CD4-positive, alpha-beta T cell (primary cell): ENCODE measurements around the gene BACE1-AS. TPM values are rescaled to one million over a fixed set of nuclear protein-coding genes. Genes with fewer than 3 reads are reported as not detected.

Source experiments
- ATAC-seq: fragments of 200-7000 bp; cut with Tn5 transposase; one replicate; pipeline ENCODE4 v1.10.0; 2022; ENCODE audit warnings: mild to moderate bottlenecking; ENCODE audit not compliant: poor library complexity
- CTCF ChIA-PET: fragments of 350-600 bp; sonication (Branson Sonifier 250); formaldehyde crosslinking; loops from one replicate; lab custom pipeline; 2021; ENCODE audit warnings: antibody characterized with exemption, inconsistent platforms; lab: Charles Lee
- POLR2A ChIA-PET: fragments of 350-600 bp; sonication (Branson Sonifier 250); formaldehyde crosslinking; loops from one replicate; lab custom pipeline; 2021; ENCODE audit warnings: antibody characterized with exemption, inconsistent platforms; lab: Charles Lee
- DNase-seq, 14 experiments: peaks; one replicate each; pipeline ENCODE4 v3.0.0-alpha.2; 2013 to 2020; ENCODE audit warnings: mixed read lengths in 2 of 14
- H3K27ac ChIP-seq, 2 donors: one replicate each; pipeline versions ENCODE4 v1.5.1 to v1.7.0; 2013; ENCODE audit warnings: low read length in 2 of 2, low read depth in 1 of 2, mild to moderate bottlenecking in 1 of 2
- H3K27me3 ChIP-seq, 2 experiments: 1 replicate in 1 of 2; 2 replicates in 1 of 2; pipeline versions ENCODE4 v1.6.1 to v1.7.0; 2013; ENCODE audit warnings: low read length in 2 of 2, control low read depth in 1 of 2, mild to moderate bottlenecking in 1 of 2, moderate library complexity in 1 of 2; ENCODE audit not compliant: insufficient read depth in 2 of 2, control insufficient read depth in 1 of 2
- H3K36me3 ChIP-seq: one replicate; pipeline ENCODE4 v1.6.1; 2013; ENCODE audit warnings: low read length, control low read depth; ENCODE audit not compliant: insufficient read depth
- H3K4me1 ChIP-seq: one replicate; pipeline ENCODE4 v1.6.1; 2013; ENCODE audit warnings: low read length, control low read depth; ENCODE audit not compliant: insufficient read depth
- H3K4me3 ChIP-seq: one replicate; pipeline ENCODE4 v1.5.1; 2013; ENCODE audit warnings: mild to moderate bottlenecking, low read length, moderate library complexity
- H3K9me3 ChIP-seq, 2 experiments: 1 replicate in 1 of 2; 2 replicates in 1 of 2; pipeline versions ENCODE4 v1.6.1 to v1.7.0; 2013; ENCODE audit warnings: low read length in 2 of 2, mild to moderate bottlenecking in 2 of 2, control low read depth in 1 of 2, moderate library complexity in 1 of 2; ENCODE audit not compliant: control insufficient read depth in 1 of 2, insufficient read depth in 1 of 2
- H3K27ac Mint-ChIP-seq: one replicate; pipeline ENCODE4 v1.8.0; 2020; ENCODE audit warnings: mixed read lengths
- H3K27me3 Mint-ChIP-seq: one replicate; pipeline ENCODE4 v1.8.0; 2021; ENCODE audit warnings: mixed read lengths
- H3K36me3 Mint-ChIP-seq: one replicate; pipeline ENCODE4 v1.8.0; 2021; ENCODE audit warnings: low read depth, mixed read lengths
- H3K4me1 Mint-ChIP-seq: one replicate; pipeline ENCODE4 v1.8.0; 2021; ENCODE audit warnings: low read depth, mixed read lengths
- H3K4me3 Mint-ChIP-seq: one replicate; pipeline ENCODE4 v1.8.0; 2020; ENCODE audit warnings: mild to moderate bottlenecking, mixed read lengths
- H3K9me3 Mint-ChIP-seq: one replicate; pipeline ENCODE4 v1.8.0; 2020; ENCODE audit warnings: mixed read lengths
- intact Hi-C, 2 experiments: fragments of 100-400 bp; cut with DNase I in 1 of 2; cut with micrococcal nuclease in 1 of 2; formaldehyde crosslinking; loops; one replicate each; pipeline versions ENCODE4 v1.15.1 to v1.9.0; 2023 to 2025; cut with DNase I, micrococcal nuclease
- total RNA-seq, 174 experiments: library from RNA in 2 of 174; stranded (reverse) in 2 of 174; gene quantifications; one replicate each; pipeline ENCODE4 v1.2.3 and lab custom pipeline; 2021 to 2026
- TF ChIP-seq, protein P1 (sequence below): fragments of 200-600 bp; IDR thresholded peaks from one replicate; pipeline ENCODE4 v1.8.0; 2022; ENCODE audit warnings: antibody characterized with exemption, mild to moderate bottlenecking

Gene BACE1-AS
- total RNA-seq, 2 experiments from 2014 or later: 0.99 to 1.2 TPM

DNA sequence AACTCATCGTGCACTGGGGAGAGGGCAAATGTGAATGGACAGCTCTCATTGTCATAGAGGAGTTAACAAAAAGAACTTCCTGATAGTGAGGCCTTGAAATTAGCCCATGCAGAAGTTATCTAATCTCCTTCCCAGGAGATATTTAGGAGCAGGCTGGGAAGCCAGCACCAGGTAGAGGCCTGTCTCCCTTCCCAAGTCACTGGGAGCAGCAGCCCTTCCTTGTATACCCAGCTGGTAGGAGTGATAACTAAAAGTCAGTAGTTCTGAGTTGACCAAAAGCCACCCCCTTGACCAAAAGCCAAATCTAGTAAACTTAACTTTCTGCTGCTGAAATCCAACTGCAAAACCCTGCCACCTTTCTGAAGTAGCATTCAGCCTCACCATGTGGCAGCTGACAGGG, 1.4 kb upstream of the BACE1-AS start:
- no peak for DNase-seq
- intact Hi-C loops: no loop called here
- TF ChIP-seq, protein P1, sequence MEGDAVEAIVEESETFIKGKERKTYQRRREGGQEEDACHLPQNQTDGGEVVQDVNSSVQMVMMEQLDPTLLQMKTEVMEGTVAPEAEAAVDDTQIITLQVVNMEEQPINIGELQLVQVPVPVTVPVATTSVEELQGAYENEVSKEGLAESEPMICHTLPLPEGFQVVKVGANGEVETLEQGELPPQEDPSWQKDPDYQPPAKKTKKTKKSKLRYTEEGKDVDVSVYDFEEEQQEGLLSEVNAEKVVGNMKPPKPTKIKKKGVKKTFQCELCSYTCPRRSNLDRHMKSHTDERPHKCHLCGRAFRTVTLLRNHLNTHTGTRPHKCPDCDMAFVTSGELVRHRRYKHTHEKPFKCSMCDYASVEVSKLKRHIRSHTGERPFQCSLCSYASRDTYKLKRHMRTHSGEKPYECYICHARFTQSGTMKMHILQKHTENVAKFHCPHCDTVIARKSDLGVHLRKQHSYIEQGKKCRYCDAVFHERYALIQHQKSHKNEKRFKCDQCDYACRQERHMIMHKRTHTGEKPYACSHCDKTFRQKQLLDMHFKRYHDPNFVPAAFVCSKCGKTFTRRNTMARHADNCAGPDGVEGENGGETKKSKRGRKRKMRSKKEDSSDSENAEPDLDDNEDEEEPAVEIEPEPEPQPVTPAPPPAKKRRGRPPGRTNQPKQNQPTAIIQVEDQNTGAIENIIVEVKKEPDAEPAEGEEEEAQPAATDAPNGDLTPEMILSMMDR: no peak
- ChIA-PET CTCF (no interaction called here), POLR2A (interaction anchor here (1.2 kb wide), 1 partner anchor 14 kb away, joined by 3 read pairs; no protein-coding TSS in a partner anchor)
- H3K4me1 Mint-ChIP-seq: no peaks in the 10 kb centered on the region
- no peak overlapping the region for H3K4me3 Mint-ChIP-seq
- H3K4me1 ChIP-seq: peaks cover 9% of the 10 kb centered on the region
- peaks cover 28% of the 10 kb centered on the region for H3K36me3 ChIP-seq
- peaks cover 56% of the 10 kb centered on the region for H3K36me3 Mint-ChIP-seq
- ATAC-seq: no peak
- no peak overlapping the region for H3K4me3 ChIP-seq
- no peaks in the 10 kb centered on the region for H3K9me3 ChIP-seq
- no peaks in the 10 kb centered on the region for H3K27me3 ChIP-seq
- H3K9me3 Mint-ChIP-seq: no peaks in the 10 kb centered on the region
- no peak overlapping the region for H3K27ac Mint-ChIP-seq
- no peak overlapping the region for H3K27ac ChIP-seq
- H3K27me3 Mint-ChIP-seq: no peaks in the 10 kb centered on the region

DNA sequence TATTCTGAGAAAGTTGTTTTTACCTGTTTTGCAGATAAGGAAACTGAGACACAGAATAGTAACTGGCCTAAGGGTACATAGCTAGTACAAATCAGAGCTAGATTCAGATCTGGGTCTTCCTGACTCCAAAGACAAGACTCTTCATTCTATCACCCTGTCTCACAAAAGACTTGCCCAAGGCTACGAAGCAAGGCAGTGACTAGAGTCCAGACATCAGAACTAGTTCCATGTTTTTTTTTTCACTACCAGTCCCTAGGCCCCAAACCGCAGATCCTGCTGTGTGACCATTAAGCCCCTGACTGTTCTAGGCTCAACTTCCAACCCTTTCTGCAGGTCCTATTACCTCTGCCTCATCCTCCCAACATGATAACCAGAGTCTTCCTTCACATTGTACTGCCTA, 1.5 kb downstream of the BACE1-AS start:
- Histone ChIP-seq H3K27ac (no peak overlapping the region), H3K36me3 (peaks cover 6% of the 10 kb centered on the region), H3K9me3 (no peaks in the 10 kb centered on the region), H3K4me3 (no peak overlapping the region), H3K4me1 (peaks cover 3% of the 10 kb centered on the region), H3K27me3 (no peaks in the 10 kb centered on the region)
- DNase-seq (no peak), ATAC-seq (no peak)
- TF ChIP-seq, protein P1: no peak
- H3K4me1 Mint-ChIP-seq: no peaks in the 10 kb centered on the region
- H3K36me3 Mint-ChIP-seq: peaks cover 29% of the 10 kb centered on the region
- H3K4me3 Mint-ChIP-seq: no peak overlapping the region
- no peaks in the 10 kb centered on the region for H3K9me3 Mint-ChIP-seq
- POLR2A ChIA-PET: no interaction called here
- CTCF ChIA-PET: no interaction called here
- intact Hi-C loops: no loop called here
- no peaks in the 10 kb centered on the region for H3K27me3 Mint-ChIP-seq
- no peak overlapping the region for H3K27ac Mint-ChIP-seq

DNA sequence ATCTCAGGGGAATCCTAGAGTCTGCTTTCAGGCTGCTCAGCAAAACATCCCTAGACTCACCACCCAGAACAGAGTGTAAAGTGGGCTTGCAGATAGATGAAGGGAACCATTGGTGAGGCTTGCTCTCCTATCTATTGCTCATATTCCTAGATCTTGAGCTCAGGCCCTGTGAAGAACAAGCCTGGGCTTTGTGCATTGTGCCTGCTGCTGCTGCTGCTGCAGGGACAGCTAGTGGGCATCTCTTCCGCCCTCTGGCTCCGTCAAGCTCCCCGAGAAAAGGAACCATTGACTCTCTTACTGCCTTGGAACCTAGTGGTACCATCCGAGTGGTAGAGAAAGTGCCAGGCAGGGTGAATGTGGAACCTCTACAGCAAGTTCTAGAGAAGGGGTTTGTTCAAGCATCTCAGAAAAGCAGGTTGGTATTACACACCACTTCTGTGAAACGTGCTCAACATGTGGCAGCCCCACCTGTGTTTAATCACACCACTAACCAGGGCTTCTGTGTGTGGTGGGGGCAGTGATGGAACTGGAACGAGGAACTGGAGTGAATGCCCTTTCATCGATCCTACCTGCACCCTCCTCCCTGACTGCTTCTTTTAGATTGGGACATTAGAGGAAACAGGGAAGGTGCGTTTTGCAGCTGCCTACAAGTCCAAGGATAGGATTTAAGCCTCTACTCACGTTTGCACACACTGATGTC, 4.4 kb downstream of the BACE1-AS start:
- no peaks in the 10 kb centered on the region for H3K27me3 ChIP-seq
- ATAC-seq (no peak), DNase-seq (no peak)
- H3K4me1 Mint-ChIP-seq: no peaks in the 10 kb centered on the region
- H3K4me1 ChIP-seq: no peaks in the 10 kb centered on the region
- CTCF ChIA-PET: no interaction called here
- H3K4me3 Mint-ChIP-seq: no peak overlapping the region
- H3K9me3 ChIP-seq: no peaks in the 10 kb centered on the region
- TF ChIP-seq, protein P1: no peak
- intact Hi-C loops: no loop called here
- no peaks in the 10 kb centered on the region for H3K27me3 Mint-ChIP-seq
- POLR2A ChIA-PET: no interaction called here
- H3K4me3 ChIP-seq: no peak overlapping the region
- no peak overlapping the region for H3K27ac ChIP-seq
- no peak overlapping the region for H3K27ac Mint-ChIP-seq
- peaks cover 8% of the 10 kb centered on the region for H3K36me3 Mint-ChIP-seq
- peaks cover 2% of the 10 kb centered on the region for H3K36me3 ChIP-seq
- no peaks in the 10 kb centered on the region for H3K9me3 Mint-ChIP-seq
